ENCODE data around the gene NOP9. TPM values are rescaled to one million over a fixed set of nuclear protein-coding genes. Genes with fewer than 3 reads are reported as not detected.

The NOP9 gene
- total RNA-seq, 2 experiments from 2014 or later, result 46.1 to 49.3 TPM

GRCh38 chr14:24277071-24277470 is 22.6 kb upstream of the NOP9 start:
- POLR2A ChIA-PET, result no interaction called here
- CTCF ChIA-PET, result interaction anchor here (1.0 to 1.4 kb wide), 2 partner anchors 31 to 34 kb away, joined by 3 read pairs; partner anchors contain the start of gene CIDEB

GRCh38 chr14:24277606-24278321 is 21.9 kb upstream of the NOP9 start:
- ChIA-PET POLR2A (no interaction called here), CTCF (interaction anchor here (1.0 to 2.9 kb wide), 3 partner anchors 14 to 35 kb away, joined by 3 to 8 read pairs (median 3); partner anchors contain the start of gene CIDEB)

- ChIA-PET POLR2A (no interaction called here), CTCF (interaction anchor here (1.4 to 2.9 kb wide), 3 partner anchors 14 to 55 kb away, joined by 3 to 8 read pairs (median 4); partner anchors contain the start of gene CIDEB)
These were observed 21.2 kb upstream of the NOP9 start for GRCh38 chr14:24278424-24278823.

- ChIA-PET POLR2A (interaction anchor here (0.6 to 0.9 kb wide), 3 partner anchors 9 to 32 kb away, joined by 3 to 5 read pairs (median 4); partner anchors contain the start of gene RABGGTA), CTCF (interaction anchor here (1.1 to 2.9 kb wide), 8 partner anchors 8 to 54 kb away, joined by 3 to 9 read pairs (median 4); partner anchors contain the start of genes CIDEB, DHRS1, LTB4R and NOP9)
These were observed 20.1 kb upstream of the NOP9 start for GRCh38 chr14:24279301-24280186.

- ChIA-PET POLR2A (interaction anchor here (0.6 to 0.9 kb wide), 2 partner anchors 10 to 392 kb away, joined by 4 read pairs; no protein-coding TSS in a partner anchor), CTCF (interaction anchor here (1.1 to 2.9 kb wide), 4 partner anchors 11 to 33 kb away, joined by 3 to 8 read pairs (median 4); partner anchors contain the start of gene CIDEB)
These were observed 18.7 kb upstream of the NOP9 start for GRCh38 chr14:24280797-24281460.

- ChIA-PET CTCF (interaction anchor here (0.6 to 1.4 kb wide), 3 partner anchors 9 to 112 kb away, joined by 3 read pairs; no protein-coding TSS in a partner anchor), POLR2A (no interaction called here)
These were observed 18.0 kb upstream of the NOP9 start for GRCh38 chr14:24281636-24282035.

- CTCF ChIA-PET, result interaction anchor here (0.9 to 2.5 kb wide), 3 partner anchors 8 to 25 kb away, joined by 3 to 7 read pairs (median 5); partner anchors contain the start of gene CIDEB
- POLR2A ChIA-PET, result no interaction called here
These were observed 16.9 kb upstream of the NOP9 start for GRCh38 chr14:24282736-24283135.

- CTCF ChIA-PET, result interaction anchor here (2.5 kb wide), 1 partner anchor 24 kb away, joined by 7 read pairs; the partner anchor contains the start of gene CIDEB
- POLR2A ChIA-PET, result no interaction called here
These were observed 15.7 kb upstream of the NOP9 start for GRCh38 chr14:24283796-24284460.

- ChIA-PET POLR2A (no interaction called here), CTCF (interaction anchor here (2.5 kb wide), 1 partner anchor 23 kb away, joined by 7 read pairs; the partner anchor contains the start of gene CIDEB)
These were observed 15.1 kb upstream of the NOP9 start for GRCh38 chr14:24284501-24285035.

GRCh38 chr14:24285351-24285750 is 14.3 kb upstream of the NOP9 start:
- POLR2A ChIA-PET, result no interaction called here
- CTCF ChIA-PET, result interaction anchor here (2.5 kb wide), 1 partner anchor 22 kb away, joined by 7 read pairs; the partner anchor contains the start of gene CIDEB

- CTCF ChIA-PET, result interaction anchor here (1.5 kb wide), 1 partner anchor 11 kb away, joined by 4 read pairs; no protein-coding TSS in a partner anchor
- POLR2A ChIA-PET, result no interaction called here
These were observed 12.7 kb upstream of the NOP9 start for GRCh38 chr14:24286996-24287395.

GRCh38 chr14:24289649-24290280 is 9.9 kb upstream of the NOP9 start:
- POLR2A ChIA-PET, result interaction anchor here (0.6 to 2.0 kb wide), 4 partner anchors 15 to 75 kb away, joined by 3 to 18 read pairs (median 7); no protein-coding TSS in a partner anchor
- CTCF ChIA-PET, result interaction anchor here (0.8 to 3.7 kb wide), 7 partner anchors 10 to 47 kb away, joined by 3 to 18 read pairs (median 4); partner anchors contain the start of genes DHRS1, NOP9, RABGGTA and TINF2

- ChIA-PET POLR2A (interaction anchor here (2.0 kb wide), 1 partner anchor 16 kb away, joined by 7 read pairs; no protein-coding TSS in a partner anchor), CTCF (interaction anchor here (1.2 to 3.7 kb wide), 5 partner anchors 9 to 129 kb away, joined by 3 to 18 read pairs (median 4); partner anchors contain the start of genes DHRS1, IRF9, NOP9 and TINF2)
These were observed 8.9 kb upstream of the NOP9 start for GRCh38 chr14:24290746-24291145.

GRCh38 chr14:24291446-24292117 is 8.1 kb upstream of the NOP9 start:
- POLR2A ChIA-PET, result interaction anchor here (2.0 kb wide), 1 partner anchor 17 kb away, joined by 7 read pairs; no protein-coding TSS in a partner anchor
- CTCF ChIA-PET, result interaction anchor here (0.7 to 3.7 kb wide), 8 partner anchors 9 to 130 kb away, joined by 3 to 18 read pairs (median 8); partner anchors contain the start of genes CIDEB, IRF9 and TINF2

GRCh38 chr14:24292118-24292807 is 7.4 kb upstream of the NOP9 start:
- CTCF ChIA-PET, result interaction anchor here (1.0 to 3.7 kb wide), 5 partner anchors 13 to 49 kb away, joined by 3 to 18 read pairs (median 8); partner anchors contain the start of genes CIDEB and TINF2
- POLR2A ChIA-PET, result interaction anchor here (0.5 to 0.9 kb wide), 2 partner anchors 45 to 139 kb away, joined by 3 read pairs; no protein-coding TSS in a partner anchor

GRCh38 chr14:24293525-24293924 is 6.1 kb upstream of the NOP9 start:
- POLR2A ChIA-PET, result no interaction called here
- CTCF ChIA-PET, result interaction anchor here (2.1 to 2.5 kb wide), 2 partner anchors 14 to 51 kb away, joined by 8 to 13 read pairs; partner anchors contain the start of gene TINF2

Data from activated CD8-positive, alpha-beta memory T cell treated with anti-CD3 and anti-CD28 coated beads for 36 hours (primary cell).